NCI-H69 (cell line): Measurements from ENCODE around the gene BBX.
"Not testable (repeated sequence)": the region's sequence is repeated elsewhere in the genome, so short reads cannot be mapped to it uniquely, and the experiment has no call there.

ENCODE experiments used
- DNase-seq: peaks from one replicate; lab custom pipeline; 2025; lab: John Stamatoyannopoulos, UW

Gene BBX

GRCh38 chr3:107800710-107801109 is 277.9 kb downstream of the BBX start:
- DNase-seq: no peak

DNA sequence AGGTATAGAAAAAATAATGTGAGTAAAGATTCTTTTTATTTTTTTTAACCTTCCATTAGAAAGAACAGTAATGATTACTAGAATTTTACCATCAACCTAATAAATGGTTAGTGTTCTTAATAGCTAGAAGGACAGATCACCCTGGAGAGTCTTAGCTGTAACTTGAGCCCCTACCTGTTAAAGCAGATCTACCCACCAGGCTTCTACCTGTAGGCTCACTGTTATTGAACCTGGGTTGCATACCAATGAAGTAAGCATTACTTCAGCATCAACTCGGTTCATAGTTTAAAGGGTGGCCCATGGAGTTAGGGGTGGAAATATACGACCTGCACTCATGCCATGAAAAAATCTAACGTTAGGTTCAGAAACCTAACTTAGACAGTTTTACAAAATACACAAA is 280.4 kb downstream of the BBX start:
- no peak for DNase-seq

DNA sequence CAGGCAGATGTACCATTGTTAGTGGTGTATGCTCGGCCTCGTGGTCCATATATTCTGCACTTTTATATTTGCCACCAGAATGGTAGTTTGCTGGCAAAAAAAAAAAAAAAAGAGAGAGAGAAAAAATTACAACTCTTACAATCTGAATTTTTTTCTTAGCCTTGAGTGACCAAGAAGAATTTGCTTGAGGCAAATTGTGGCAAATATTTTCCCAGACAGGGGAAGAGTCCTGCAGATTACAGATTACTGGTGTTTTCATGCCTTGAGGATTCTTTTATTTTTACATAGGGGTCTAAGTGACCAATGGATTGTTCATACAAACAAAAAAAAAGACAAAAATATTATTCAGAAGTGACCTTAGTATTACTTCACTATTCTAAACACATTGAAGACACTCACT is 283.3 kb downstream of the BBX start:
- DNase-seq: no peak

DNA sequence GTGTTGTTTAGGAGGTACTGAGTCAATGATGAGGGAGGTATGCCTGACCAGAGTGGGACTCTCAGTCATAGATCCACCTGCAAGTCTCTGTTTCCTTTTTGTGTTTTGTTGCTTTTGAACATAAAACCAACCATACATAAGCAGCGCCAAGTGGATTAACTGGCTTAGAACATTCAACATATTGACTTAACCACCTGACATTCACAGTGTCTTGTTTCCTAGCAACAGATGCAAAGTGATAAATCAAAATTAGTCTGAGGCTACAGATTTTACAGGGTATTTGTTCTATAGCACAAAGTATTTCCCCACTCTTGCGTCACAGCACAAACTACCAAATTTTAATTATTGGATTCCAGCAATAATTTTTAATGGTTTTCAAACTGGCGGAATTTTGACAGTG is 283.8 kb downstream of the BBX start:
- DNase-seq: peak; percentile 3

DNA sequence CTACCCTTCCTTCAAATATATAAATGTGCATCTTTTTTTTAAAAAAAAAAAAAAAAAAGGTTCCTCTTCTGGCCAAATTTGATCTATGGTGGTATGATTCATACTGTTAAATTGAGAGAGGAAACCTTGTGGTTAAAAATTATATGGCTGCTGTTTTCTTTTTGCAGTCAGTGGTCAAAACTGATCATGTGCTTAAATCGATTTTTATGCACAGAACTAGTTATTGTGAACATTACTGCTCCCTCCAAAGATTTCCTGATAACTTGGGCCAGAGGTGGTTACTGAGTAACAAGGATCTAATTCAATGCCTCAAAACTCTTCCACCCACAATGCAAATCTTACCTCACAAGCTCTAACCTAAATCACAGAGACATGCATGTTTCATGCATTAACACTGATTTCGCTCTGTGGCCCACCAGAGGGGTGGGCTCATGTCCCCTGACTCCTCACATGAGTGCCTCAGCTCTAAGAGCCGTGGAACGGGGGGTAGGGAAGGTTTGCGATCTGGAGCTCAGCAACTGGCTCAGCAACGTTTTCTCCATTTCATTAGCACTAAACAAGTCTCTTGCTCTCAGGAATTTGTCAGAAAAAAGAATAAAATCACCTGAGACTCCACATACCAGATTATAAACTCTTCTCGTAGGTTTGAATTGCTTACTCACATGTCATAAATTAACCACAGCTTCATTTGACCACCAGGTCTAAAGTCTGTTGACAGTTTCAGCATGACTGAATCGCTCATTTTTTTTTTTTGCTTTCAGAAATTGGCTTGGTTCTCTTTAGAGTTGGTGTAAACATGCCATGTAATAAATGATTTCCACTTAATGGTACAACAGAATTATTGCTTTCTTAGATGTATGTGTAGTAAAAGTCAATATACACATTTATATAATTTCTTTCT is 287.7 kb downstream of the BBX start:
- DNase-seq: no peak

DNA sequence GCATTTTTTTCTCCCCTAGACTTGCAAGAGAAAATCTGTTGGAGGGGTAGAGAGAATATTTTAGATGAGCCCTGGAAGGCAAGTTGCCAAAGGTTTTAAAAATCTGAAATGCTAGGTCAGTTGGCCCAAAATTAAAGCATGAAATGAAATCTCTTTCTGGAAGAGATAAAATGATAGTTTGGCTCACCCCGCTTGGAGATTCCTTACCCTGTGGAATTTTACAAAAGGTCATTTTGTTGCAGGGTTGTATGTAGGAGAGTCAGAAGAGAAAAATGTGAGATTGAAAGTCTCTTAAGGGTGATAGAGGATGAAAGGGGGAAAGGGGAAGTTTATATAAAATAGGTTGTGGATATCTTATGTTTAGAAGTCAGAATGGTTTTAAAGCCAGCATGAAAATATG is 290.3 kb downstream of the BBX start:
- DNase-seq: no peak

DNA sequence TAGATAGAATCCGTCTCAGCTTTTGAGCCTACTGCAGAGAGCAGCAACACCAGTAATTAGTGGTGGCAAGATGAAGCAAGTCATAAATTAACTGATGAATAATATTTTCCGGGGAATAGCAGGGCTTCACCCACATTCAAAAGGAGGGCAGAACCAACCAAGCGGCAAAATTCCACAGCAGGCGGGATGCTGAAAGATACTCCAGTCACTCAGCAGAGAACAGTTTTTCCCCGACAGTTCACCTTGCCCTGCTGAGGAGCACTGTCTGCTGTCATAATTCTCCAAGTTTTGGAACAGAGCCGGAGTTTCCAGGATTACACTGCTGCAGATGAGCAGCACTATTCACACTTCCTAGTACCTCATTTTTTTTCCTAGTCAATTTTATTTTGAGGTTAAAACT is 293.3 kb downstream of the BBX start:
- peak; percentile 76 for DNase-seq

DNA sequence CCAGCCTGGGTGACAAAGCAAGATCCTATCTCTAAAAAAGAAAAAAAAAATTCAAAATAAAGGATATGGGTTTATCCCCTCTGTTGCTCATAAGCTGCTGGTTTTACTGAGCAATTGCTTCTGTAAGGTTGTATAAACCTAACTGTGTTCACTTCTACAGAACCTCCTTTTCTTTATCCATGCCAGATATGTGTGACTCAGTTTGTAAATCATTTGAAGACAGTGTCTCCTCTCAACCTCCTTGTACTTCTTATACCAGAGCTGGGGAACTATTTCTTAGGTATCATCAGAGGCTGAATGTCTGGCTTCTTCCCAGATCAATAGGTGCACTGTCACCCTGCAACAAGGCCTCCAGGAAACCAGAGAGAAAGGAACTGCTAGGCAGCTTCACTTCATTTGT is 294.3 kb downstream of the BBX start:
- no peak for DNase-seq

GRCh38 chr3:107818025-107818424 is 295.3 kb downstream of the BBX start:
- DNase-seq: no peak

- no peak for DNase-seq
Observed at GRCh38 chr3:107819656-107820055, 296.9 kb downstream of the BBX start.

DNA sequence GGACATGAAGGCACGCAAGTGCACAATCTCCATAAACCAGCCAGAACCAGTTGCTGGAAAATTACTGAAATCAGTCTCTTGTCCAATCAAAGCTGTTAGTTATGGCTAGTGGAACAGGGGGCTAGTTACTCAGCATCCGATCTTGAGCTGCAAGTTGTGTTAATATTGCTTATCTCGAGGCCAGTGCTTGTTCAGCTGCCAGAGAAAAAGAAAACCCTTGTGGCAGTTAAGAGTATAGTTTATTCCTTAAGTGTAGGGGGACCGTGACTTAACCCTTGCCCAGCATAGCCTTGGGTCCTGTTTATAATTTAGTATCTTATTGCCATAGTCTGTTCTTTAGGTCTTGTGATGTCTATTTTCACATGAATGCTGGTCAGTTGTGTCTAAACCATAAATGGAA is 299.5 kb downstream of the BBX start:
- DNase-seq: no peak

DNA sequence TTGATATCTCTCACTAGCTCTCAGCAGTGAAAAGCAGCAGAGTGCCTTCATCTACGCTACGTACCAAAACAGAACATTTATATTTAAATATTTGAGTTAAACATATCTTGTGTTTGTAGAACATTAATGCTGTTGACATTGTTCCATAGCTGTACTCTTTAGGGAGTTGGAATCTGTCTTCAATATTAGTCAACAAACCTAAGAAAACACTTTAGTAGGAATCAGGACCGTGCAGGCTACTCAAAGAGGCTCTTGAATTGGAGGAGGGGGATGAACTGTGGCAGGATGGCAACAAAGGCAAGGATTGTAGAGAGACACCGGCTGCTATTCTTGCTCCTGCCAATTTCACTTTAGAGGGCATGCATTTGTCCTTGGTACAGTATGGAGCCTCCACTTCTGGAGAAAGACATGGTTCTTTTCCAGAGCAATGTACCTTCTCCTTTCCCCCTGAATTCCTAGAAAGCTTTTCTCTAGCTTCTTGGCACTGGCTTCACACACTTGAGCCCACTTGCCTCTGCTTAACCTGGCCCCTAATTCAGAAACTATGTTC is 302.1 kb downstream of the BBX start:
- DNase-seq: peak; percentile 20

DNA sequence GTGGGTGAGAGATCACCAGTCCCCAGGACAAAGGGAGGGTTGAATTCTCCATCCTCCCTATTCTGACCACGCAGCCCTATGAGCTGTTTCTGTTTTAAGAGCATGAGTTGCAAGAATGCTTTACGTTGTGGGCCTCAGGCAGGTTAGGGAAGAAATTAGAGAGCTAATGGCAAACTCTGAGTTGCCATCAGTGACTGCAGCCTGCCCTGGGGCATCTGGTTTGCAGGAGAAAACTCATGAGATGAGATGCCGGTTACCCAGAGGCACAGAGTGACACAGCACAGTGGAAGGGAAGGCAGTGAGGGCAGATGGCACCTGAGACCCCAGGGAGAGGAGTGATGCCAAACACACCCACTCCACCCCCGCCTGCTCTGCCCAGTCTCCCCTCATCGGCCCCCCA is 302.8 kb downstream of the BBX start:
- DNase-seq: no peak

GRCh38 chr3:107826727-107827126 is 304.0 kb downstream of the BBX start:
- DNase-seq: no peak

DNA sequence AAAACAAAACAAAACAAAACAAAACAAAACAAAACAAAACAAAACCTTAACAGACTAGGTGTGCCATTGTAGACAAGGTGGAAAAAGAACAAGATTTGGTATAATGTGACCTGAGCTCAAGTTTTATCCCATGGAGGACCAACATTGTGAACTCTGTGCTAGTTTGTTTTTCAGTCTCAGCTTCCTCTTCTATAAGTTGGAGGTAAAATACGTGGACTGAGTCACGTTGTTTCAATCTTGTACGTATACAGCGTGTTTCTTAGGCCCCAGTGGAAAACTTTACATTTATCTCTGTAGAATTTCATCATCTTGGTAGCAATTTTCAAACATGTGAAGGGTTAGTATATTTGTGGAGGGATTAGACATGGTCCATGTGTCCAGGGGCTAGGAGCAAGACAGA is 306.4 kb downstream of the BBX start:
- no peak for DNase-seq

DNA sequence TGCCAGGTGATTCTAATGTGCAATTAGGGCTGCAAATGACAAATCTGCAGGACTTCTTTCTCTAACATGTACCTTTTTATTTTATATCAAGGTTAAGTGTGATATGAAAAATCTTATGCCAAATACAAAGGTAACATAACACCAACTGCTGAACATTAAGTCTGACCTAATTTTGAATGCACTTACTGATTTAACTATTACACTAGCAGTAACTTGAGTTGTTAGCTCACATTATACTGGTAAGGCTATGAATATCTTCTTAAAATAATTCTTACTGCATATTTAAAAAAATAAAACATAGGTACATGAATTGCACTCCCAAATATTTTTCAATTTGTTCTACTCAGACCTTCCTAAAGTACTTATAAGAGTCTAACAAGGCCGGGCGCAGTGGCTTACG is 308.8 kb downstream of the BBX start:
- no peak for DNase-seq

- DNase-seq: no peak
Observed at GRCh38 chr3:107833043-107833442, 310.3 kb downstream of the BBX start.

- DNase-seq: no peak
Observed at GRCh38 chr3:107833722-107834416, 311.1 kb downstream of the BBX start.

DNA sequence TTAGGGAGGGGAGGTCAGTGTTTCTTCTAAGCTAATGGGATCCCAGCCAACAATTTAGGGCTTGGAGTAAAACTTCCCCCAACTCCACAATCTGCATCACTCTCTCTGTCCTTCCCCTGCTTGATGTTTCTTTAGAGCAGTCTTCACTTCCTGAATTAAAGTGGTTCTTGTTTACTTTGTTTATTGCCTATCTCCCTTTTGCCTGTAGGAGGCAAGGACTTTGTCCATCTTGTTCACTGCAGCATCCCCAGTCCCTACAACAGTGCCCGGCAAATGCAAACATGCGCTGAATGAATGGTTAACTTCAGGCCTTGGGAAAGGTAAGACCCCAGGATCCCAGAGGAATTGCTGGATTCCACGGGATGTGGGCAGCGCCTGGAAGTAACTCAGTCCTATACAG is 312.2 kb downstream of the BBX start:
- not testable (repeated sequence) for DNase-seq

- no peak for DNase-seq
Observed at GRCh38 chr3:107837895-107838612, 315.3 kb downstream of the BBX start.

DNA sequence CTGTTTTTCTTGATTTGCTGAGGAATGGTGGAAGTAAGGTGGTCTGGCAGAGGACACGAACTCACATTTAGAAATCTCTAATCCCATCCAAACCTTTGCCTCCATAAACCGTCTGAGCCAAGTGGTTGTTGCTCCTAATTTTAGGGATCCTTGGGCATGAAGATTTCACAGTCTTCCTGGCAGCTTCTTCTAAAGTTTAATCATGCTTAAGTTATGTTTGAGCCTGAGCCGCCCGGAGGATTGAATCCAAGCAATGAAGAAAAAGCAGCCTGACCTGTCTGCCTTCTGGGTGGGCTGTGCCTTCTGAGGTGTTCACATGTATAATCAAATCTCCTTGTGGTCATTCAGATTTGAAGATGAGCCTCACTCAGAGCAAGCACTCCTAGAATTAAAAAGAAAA is 319.1 kb downstream of the BBX start:
- DNase-seq: no peak

- no peak for DNase-seq
Observed at GRCh38 chr3:107842940-107843339, 320.2 kb downstream of the BBX start.
